GM23248 (cell line): ENCODE measurements around the gene CSF2. TPM values are rescaled to one million over a fixed set of nuclear protein-coding genes. Genes with fewer than 3 reads are reported as not detected.
A peak's percentile ranks its signal among the peaks of the same experiment; 100 is the strongest.

ENCODE experiments used
- DNase-seq: peaks from one replicate; pipeline ENCODE4 v3.0.0-alpha.2; 2015
- H2AFZ ChIP-seq: fragments of 200-600 bp; sonication (generic); 2 replicates; pipeline ENCODE4 v1.6.1; 2016; ENCODE audit warnings: antibody characterized with exemption
- H3F3A ChIP-seq: fragments of 200-600 bp; sonication (generic); 2 replicates; pipeline ENCODE4 v1.6.1; 2016; ENCODE audit warnings: mild to moderate bottlenecking, antibody characterized with exemption, mixed run types; ENCODE audit not compliant: insufficient read depth
- H3K27ac ChIP-seq: fragments of 200-600 bp; sonication (generic); 2 replicates; pipeline ENCODE4 v1.5.1; 2016; ENCODE audit warnings: mild to moderate bottlenecking
- H3K27me3 ChIP-seq: fragments of 200-600 bp; sonication (generic); replicated peaks from 2 replicates; pipeline ENCODE4 v1.6.1; 2016; ENCODE audit warnings: mild to moderate bottlenecking; ENCODE audit not compliant: insufficient read depth
- H3K36me3 ChIP-seq: fragments of 200-600 bp; sonication (generic); 2 replicates; pipeline ENCODE4 v1.6.1; 2016; ENCODE audit warnings: low read depth, mild to moderate bottlenecking
- H3K4me1 ChIP-seq: fragments of 200-600 bp; sonication (generic); 2 replicates; pipeline ENCODE4 v1.6.1; 2016; ENCODE audit warnings: mild to moderate bottlenecking; ENCODE audit not compliant: insufficient read depth
- H3K4me2 ChIP-seq: fragments of 200-600 bp; sonication (generic); one replicate; pipeline ENCODE4 v1.6.1; 2016; ENCODE audit warnings: mild to moderate bottlenecking; ENCODE audit not compliant: unreplicated experiment
- H3K4me3 ChIP-seq: fragments of 200-600 bp; sonication (generic); 2 replicates; pipeline ENCODE4 v1.5.1; 2016; ENCODE audit warnings: mild to moderate bottlenecking
- H3K79me2 ChIP-seq: fragments of 200-600 bp; sonication (generic); 2 replicates; pipeline ENCODE4 v1.6.1; 2016; ENCODE audit warnings: mild to moderate bottlenecking; ENCODE audit not compliant: insufficient read depth
- H3K9ac ChIP-seq: fragments of 200-600 bp; sonication (generic); 2 replicates; pipeline ENCODE4 v1.6.1; 2016; ENCODE audit warnings: mild to moderate bottlenecking
- H3K9me2 ChIP-seq: fragments of 200-600 bp; sonication (generic); 2 replicates; pipeline ENCODE4 v1.6.1; 2016; ENCODE audit warnings: mixed run types, mild to moderate bottlenecking, moderate library complexity; ENCODE audit not compliant: insufficient read depth
- H3K9me3 ChIP-seq: fragments of 200-600 bp; sonication (generic); one replicate; pipeline ENCODE4 v1.6.1; 2017; ENCODE audit warnings: low read depth
- H4K20me1 ChIP-seq: fragments of 200-600 bp; sonication (generic); 2 replicates; pipeline ENCODE4 v1.6.0; 2016; ENCODE audit not compliant: insufficient read depth
- EZH2 ChIP-seq: fragments of 200-600 bp; sonication (generic); IDR thresholded peaks from 2 replicates; pipeline ENCODE4 v1.6.1; 2018; ENCODE audit warnings: antibody characterized with exemption, mild to moderate bottlenecking; ENCODE audit not compliant: insufficient read depth, poor library complexity, severe bottlenecking
- EZH2phosphoT487 ChIP-seq: fragments of 200-600 bp; sonication (generic); IDR thresholded peaks from 2 replicates; pipeline ENCODE4 v1.6.1; 2018; ENCODE audit warnings: antibody characterized with exemption, moderate library complexity, mild to moderate bottlenecking, low read depth; ENCODE audit not compliant: insufficient read depth
- WGBS, 2 experiments: methylation state at CpG; one replicate each; pipeline ENCODE4 v1.1.6; 2015 to 2017; ENCODE audit warnings: low lambda C conversion rate in 2 of 2, low coverage in 1 of 2; ENCODE audit errors: missing lambda C conversion rate in 2 of 2; 5-methylcytosine and 5-hydroxymethylcytosine counted together
- in situ Hi-C: fragments of 300-500 bp; cut with MboI; formaldehyde crosslinking; loops from 2 replicates; pipeline ENCODE4 v1.15.0; 2020
- polyA plus RNA-seq: library from polyadenylated mRNA; unstranded; fragments of >200 nt; fragmentation: Nextera tagmentation; extraction: Ambion mirVana; gene quantifications from 2 replicates; pipeline ENCODE4 v1.2.1, GENCODE V29; 2016
- total RNA-seq: library from RNA; depleted of rRNA; stranded (reverse); fragments of >200 nt; shearing (Covaris generic); gene quantifications from 2 replicates; pipeline ENCODE4 v1.2.3, GENCODE V29; 2014

Gene CSF2
- total and polyA plus RNA-seq, 2 experiments from 2014 or later: not detected

GRCh38 chr5:132069561-132069960 lies 4.0 kb upstream of the CSF2 start:
- Histone ChIP-seq H3K27me3 (no peaks in the 10 kb centered on the region), H3K4me2 (no peak overlapping the region), H3K79me2 (no peaks in the 10 kb centered on the region), H2AFZ (no peak overlapping the region), H3K9me3 (no peaks in the 10 kb centered on the region), H3K36me3 (no peaks in the 10 kb centered on the region), H3F3A (no peaks in the 10 kb centered on the region), H3K27ac (no peak overlapping the region), H3K4me3 (no peak overlapping the region), H3K4me1 (peaks cover 11% of the 10 kb centered on the region; the same call in 1 of the 2 replicates), H3K9ac (no peak overlapping the region), H3K9me2 (no peaks in the 10 kb centered on the region), H4K20me1 (no peaks in the 10 kb centered on the region)
- TF ChIP-seq EZH2phosphoT487: no peak
- TF ChIP-seq EZH2: no peak
- in situ Hi-C loops: no loop called here
- 97 to 98% methylated on average over 10 of the region's 10 CpGs for WGBS, 2 experiments
- DNase-seq: no peak

GRCh38 chr5:132069994-132070393 lies 3.6 kb upstream of the CSF2 start:
- Histone ChIP-seq H3F3A (no peaks in the 10 kb centered on the region), H3K4me2 (no peak overlapping the region), H3K9me2 (no peaks in the 10 kb centered on the region), H3K4me3 (no peak overlapping the region), H2AFZ (no peak overlapping the region), H3K9me3 (no peaks in the 10 kb centered on the region), H4K20me1 (no peaks in the 10 kb centered on the region), H3K27me3 (no peaks in the 10 kb centered on the region), H3K4me1 (peaks cover 11% of the 10 kb centered on the region; the same call in 1 of the 2 replicates), H3K9ac (no peak overlapping the region), H3K79me2 (no peaks in the 10 kb centered on the region), H3K36me3 (no peaks in the 10 kb centered on the region), H3K27ac (no peak overlapping the region)
- 92 to 94% methylated on average over 3 of the region's 3 CpGs for WGBS, 2 experiments
- in situ Hi-C loops: no loop called here
- no peak for DNase-seq
- TF ChIP-seq EZH2phosphoT487 (no peak), EZH2 (no peak)

GRCh38 chr5:132070460-132071337 lies 2.9 kb upstream of the CSF2 start:
- Histone ChIP-seq H3K79me2 (no peaks in the 10 kb centered on the region), H3K9me2 (no peaks in the 10 kb centered on the region), H3K27me3 (no peaks in the 10 kb centered on the region), H3K4me3 (no peak overlapping the region), H3K36me3 (no peaks in the 10 kb centered on the region), H2AFZ (no peak overlapping the region), H3K9ac (no peak overlapping the region), H3K9me3 (no peaks in the 10 kb centered on the region), H3K4me2 (no peak overlapping the region), H3F3A (no peaks in the 10 kb centered on the region), H3K4me1 (peaks cover 11% of the 10 kb centered on the region; the same call in 1 of the 2 replicates), H3K27ac (no peak overlapping the region), H4K20me1 (no peaks in the 10 kb centered on the region)
- no peak for TF ChIP-seq EZH2
- in situ Hi-C loops: no loop called here
- DNase-seq: peak; percentile 57
- WGBS, 2 experiments: 80 to 86% methylated on average over 13 of the region's 13 CpGs

- Histone ChIP-seq H3K4me2 (no peak overlapping the region), H3K4me3 (no peak overlapping the region), H3F3A (no peaks in the 10 kb centered on the region), H3K9me3 (no peaks in the 10 kb centered on the region), H3K79me2 (no peaks in the 10 kb centered on the region), H2AFZ (no peak overlapping the region), H3K4me1 (peaks cover 11% of the 10 kb centered on the region; the same call in 1 of the 2 replicates), H3K9me2 (no peaks in the 10 kb centered on the region), H3K36me3 (no peaks in the 10 kb centered on the region), H4K20me1 (no peaks in the 10 kb centered on the region), H3K9ac (no peak overlapping the region), H3K27ac (no peak overlapping the region), H3K27me3 (no peaks in the 10 kb centered on the region)
- TF ChIP-seq EZH2 (no peak), EZH2phosphoT487 (no peak)
- in situ Hi-C loops: no loop called here
- no peak for DNase-seq
- 68 to 82% methylated on average over 2 of the region's 2 CpGs for WGBS, 2 experiments
These were observed 2.3 kb upstream of the CSF2 start for GRCh38 chr5:132071338-132071707.
